ENCODE measurements around the gene PLXNA4. TPM values are rescaled to one million over a fixed set of nuclear protein-coding genes. Genes with fewer than 3 reads are reported as not detected.

The PLXNA4 gene
- total and polyA plus RNA-seq, 12 donors, result 0.83 to 17.0 (median 11.5) TPM

DNA sequence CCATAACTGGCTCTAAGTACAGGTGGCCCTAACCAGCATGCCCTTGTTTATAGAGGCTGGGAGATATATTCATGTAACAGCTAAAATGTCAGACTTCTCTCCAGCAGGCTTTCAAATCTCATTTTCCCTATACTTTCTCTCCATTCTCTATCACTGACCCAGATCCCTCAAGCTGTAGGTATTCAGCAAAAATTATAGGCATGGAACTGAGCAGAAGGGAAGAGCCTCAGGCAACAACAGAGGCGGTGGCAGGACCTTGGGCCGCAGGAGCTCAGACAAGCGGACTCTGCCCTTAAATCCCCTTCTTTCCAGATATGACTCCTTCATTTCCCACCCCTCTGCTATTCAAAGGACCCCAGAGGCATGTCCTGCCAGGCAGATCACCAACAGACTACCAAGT is 417.4 kb downstream of the PLXNA4 start:
- Histone ChIP-seq H3K27ac (no peak overlapping the region), H3K36me3 (peaks cover 0 to 16% (median 0%) of the 10 kb centered on the region in 9 donors), H3K4me3 (no peak overlapping the region), H3K27me3 (no peaks in the 10 kb centered on the region), H3K4me1 (peaks cover 2 to 23% (median 16%) of the 10 kb centered on the region in 9 donors), H3K9me3 (peaks cover 0 to 5% (median 0%) of the 10 kb centered on the region in 11 donors)
- no peak for ATAC-seq
- WGBS, 2 donors, result 97 to 99% methylated on average over 3 of the region's 3 CpGs
- TF ChIP-seq, protein P1, sequence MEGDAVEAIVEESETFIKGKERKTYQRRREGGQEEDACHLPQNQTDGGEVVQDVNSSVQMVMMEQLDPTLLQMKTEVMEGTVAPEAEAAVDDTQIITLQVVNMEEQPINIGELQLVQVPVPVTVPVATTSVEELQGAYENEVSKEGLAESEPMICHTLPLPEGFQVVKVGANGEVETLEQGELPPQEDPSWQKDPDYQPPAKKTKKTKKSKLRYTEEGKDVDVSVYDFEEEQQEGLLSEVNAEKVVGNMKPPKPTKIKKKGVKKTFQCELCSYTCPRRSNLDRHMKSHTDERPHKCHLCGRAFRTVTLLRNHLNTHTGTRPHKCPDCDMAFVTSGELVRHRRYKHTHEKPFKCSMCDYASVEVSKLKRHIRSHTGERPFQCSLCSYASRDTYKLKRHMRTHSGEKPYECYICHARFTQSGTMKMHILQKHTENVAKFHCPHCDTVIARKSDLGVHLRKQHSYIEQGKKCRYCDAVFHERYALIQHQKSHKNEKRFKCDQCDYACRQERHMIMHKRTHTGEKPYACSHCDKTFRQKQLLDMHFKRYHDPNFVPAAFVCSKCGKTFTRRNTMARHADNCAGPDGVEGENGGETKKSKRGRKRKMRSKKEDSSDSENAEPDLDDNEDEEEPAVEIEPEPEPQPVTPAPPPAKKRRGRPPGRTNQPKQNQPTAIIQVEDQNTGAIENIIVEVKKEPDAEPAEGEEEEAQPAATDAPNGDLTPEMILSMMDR (IDR thresholded peaks at IDR 0.05), result no peak
- no peak for DNase-seq
- intact Hi-C loops (cut with DNase I), result loop anchor here in 2 of 10 donors (10.0 kb wide), 1 partner anchor 154 kb away; no protein-coding TSS in a partner anchor

DNA sequence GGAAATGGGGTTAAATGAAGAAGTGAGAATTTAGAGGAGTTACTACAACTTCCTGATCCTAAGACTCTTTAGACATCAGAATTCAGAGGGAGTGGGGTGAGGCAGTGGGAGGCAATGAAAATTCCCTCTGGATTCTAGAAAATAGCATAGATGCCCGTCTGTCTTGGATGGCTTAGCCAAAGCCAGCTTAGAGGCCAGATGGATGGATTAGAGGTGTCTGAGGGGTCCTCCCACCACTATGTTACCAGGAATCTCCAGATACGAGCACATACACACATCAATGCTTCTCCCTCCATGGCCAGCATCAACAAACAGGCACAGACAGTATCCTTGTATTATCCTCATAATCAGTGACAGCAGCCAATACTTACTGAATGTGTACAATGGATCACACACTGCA is 418.1 kb downstream of the PLXNA4 start:
- WGBS, 2 donors, result 77 to 92% methylated on average over 2 of the region's 2 CpGs
- Histone ChIP-seq H3K4me3 (no peak overlapping the region), H3K36me3 (peaks cover 0 to 14% (median 0%) of the 10 kb centered on the region in 9 donors), H3K27me3 (no peaks in the 10 kb centered on the region), H3K4me1 (peaks cover 2 to 23% (median 16%) of the 10 kb centered on the region in 9 donors), H3K9me3 (peaks cover 0 to 5% (median 0%) of the 10 kb centered on the region in 11 donors), H3K27ac (no peak overlapping the region)
- ATAC-seq (no peak), DNase-seq (no peak)
- TF ChIP-seq, protein P1 (IDR thresholded peaks at IDR 0.05), result no peak
- intact Hi-C loops (cut with DNase I), result loop anchor here in 2 of 10 donors (10.0 kb wide), 1 partner anchor 153 kb away; no protein-coding TSS in a partner anchor

DNA sequence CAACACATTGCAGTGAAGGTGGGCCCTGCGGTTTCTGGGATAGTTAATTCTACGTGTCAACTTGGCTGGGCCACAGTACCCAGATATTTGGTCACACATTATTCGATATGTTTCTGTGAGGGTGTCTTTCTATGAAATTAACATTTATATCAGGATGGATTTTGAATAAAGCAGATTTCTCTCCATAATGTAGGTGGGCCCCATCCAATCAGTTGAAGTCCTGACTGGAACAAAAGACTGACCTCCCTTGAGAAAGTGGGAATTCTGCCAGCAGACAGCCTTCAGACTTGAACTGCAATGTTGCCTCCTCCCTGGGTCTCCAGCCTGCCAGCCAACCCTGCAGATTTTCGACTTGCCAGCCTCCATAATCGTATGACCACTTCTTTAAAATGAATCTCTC is 420.6 kb downstream of the PLXNA4 start:
- ATAC-seq (no peak), DNase-seq (no peak)
- intact Hi-C loops (cut with DNase I), result loop anchor here in 2 of 10 donors (10.0 kb wide), 1 partner anchor 151 kb away; no protein-coding TSS in a partner anchor
- Histone ChIP-seq H3K4me3 (no peak overlapping the region), H3K4me1 (peaks cover 0 to 5% (median 3%) of the 10 kb centered on the region in 9 donors), H3K27me3 (no peaks in the 10 kb centered on the region), H3K27ac (no peak overlapping the region), H3K36me3 (peaks cover 0 to 14% (median 0%) of the 10 kb centered on the region in 9 donors), H3K9me3 (peaks cover 0 to 5% (median 0%) of the 10 kb centered on the region in 11 donors)
- TF ChIP-seq, protein P1 (IDR thresholded peaks at IDR 0.05), result no peak
- 94% methylated on average over 5 of the region's 5 CpGs for WGBS, 2 donors

DNA sequence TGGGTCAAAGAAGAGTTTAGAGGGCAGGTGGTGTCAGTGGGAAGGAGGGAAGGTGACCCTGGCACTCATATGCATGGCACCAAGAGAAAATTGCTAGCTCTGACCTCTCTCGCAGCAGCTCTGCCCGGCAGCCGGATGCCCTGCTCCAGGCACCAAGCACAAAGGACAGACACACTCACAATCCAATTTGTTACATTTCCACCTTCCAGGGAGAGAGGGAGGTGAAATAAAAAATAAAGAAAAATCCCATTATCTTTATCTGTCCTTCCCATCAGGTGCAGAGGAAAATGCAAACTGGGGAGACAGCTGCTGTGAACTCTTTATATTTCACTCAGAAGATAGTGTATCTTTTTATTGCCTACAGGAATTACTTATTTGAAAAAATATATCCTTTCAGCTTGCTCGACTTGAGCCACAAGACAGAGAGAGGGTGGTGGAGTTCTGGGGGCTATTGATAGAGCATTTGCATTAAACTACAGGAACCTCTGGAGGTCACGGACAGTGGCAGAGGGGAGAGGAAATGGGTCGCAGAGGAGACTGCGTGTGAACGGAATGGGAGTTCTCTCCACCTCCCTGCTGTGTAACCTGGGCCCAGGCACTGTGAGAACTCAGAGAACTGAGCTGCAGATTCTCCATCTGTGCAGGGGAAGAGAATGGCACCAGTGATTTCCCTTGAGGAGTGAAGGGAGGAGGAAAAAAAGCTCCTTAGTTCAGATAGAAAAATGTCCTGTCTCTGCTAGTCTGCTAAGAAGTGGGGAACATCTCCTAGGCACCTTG is 421.4 kb downstream of the PLXNA4 start:
- H3K27ac ChIP-seq, result no peak overlapping the region
- ATAC-seq, result no peak
- TF ChIP-seq, protein P1 (IDR thresholded peaks at IDR 0.05), result no peak
- intact Hi-C loops (cut with DNase I), result loop anchor here in 2 of 10 donors (10.0 kb wide), 1 partner anchor 150 kb away; no protein-coding TSS in a partner anchor
- H3K36me3 ChIP-seq, result peaks cover 0 to 14% (median 0%) of the 10 kb centered on the region in 9 donors
- H3K9me3 ChIP-seq, result peaks cover 0 to 5% (median 0%) of the 10 kb centered on the region in 11 donors
- H3K27me3 ChIP-seq, result no peaks in the 10 kb centered on the region
- no peaks in the 10 kb centered on the region for H3K4me1 ChIP-seq
- DNase-seq, result no peak
- H3K4me3 ChIP-seq, result no peak overlapping the region
- WGBS, 2 donors, result 60 to 74% methylated on average over 8 of the region's 8 CpGs

All from heart right ventricle (tissue), 16 donors.